Neural progenitor cell (in vitro differentiated cells): Measurements from ENCODE around the gene CA12.

Experiments used
- EZH2 ChIP-seq: fragments of 200-600 bp; sonication (generic); IDR thresholded peaks from 2 replicates; pipeline ENCODE4 v1.6.1; 2017; ENCODE audit warnings: antibody characterized with exemption, mild to moderate bottlenecking, moderate library complexity
- TF ChIP-seq, protein P1 (sequence below): fragments of 200-600 bp; sonication (generic); IDR thresholded peaks from 2 replicates; pipeline ENCODE4 v1.5.1; 2017; ENCODE audit warnings: antibody characterized with exemption, mild to moderate bottlenecking

DNA sequence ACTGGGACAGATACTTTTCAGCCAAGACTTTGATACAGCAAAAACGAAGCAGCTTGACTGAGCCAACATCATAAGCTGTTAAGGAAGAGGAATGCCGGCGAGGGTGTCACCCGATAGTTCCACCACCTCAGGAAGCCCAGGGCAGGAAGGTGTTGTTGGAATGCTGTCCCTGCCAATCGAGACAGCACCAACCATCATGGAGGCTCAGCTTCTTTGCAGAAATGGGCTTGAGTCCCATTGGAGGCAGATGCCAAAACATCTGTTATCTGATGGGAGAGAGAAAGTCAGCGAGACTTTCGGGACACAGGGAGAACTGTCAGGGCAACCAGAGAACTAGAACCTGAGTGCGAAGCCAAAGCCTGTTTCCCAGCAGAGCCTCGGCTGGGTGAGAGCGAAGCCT, 50.7 kb downstream of the CA12 start:
- TF ChIP-seq EZH2 = no peak
- TF ChIP-seq, protein P1, sequence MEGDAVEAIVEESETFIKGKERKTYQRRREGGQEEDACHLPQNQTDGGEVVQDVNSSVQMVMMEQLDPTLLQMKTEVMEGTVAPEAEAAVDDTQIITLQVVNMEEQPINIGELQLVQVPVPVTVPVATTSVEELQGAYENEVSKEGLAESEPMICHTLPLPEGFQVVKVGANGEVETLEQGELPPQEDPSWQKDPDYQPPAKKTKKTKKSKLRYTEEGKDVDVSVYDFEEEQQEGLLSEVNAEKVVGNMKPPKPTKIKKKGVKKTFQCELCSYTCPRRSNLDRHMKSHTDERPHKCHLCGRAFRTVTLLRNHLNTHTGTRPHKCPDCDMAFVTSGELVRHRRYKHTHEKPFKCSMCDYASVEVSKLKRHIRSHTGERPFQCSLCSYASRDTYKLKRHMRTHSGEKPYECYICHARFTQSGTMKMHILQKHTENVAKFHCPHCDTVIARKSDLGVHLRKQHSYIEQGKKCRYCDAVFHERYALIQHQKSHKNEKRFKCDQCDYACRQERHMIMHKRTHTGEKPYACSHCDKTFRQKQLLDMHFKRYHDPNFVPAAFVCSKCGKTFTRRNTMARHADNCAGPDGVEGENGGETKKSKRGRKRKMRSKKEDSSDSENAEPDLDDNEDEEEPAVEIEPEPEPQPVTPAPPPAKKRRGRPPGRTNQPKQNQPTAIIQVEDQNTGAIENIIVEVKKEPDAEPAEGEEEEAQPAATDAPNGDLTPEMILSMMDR = no peak
